Measurements from ENCODE around the gene EVI5.

- no peak for TF ChIP-seq ELF4 (IDR thresholded peaks at IDR 0.05)
- no peak for TF ChIP-seq SP1 (IDR thresholded peaks at IDR 0.05)
- no peak for TF ChIP-seq BHLHE40 (IDR thresholded peaks at IDR 0.05; ENCODE audit: borderline replicate concordance)
- no peak for TF ChIP-seq TARDBP (IDR thresholded peaks at IDR 0.05)
These were observed 63.0 kb downstream of the EVI5 start for GRCh38 chr1:92721886-92722285.

All from HEK293T (cell line).